Limb (tissue), 2 donors: Measurements from ENCODE around the gene NANOS2.

ENCODE experiments used
- DNase-seq, 2 donors: peaks; one replicate each; pipeline ENCODE4 v3.0.0-alpha.2; 2016; ENCODE audit errors: extremely low spot score in 2 of 2

Gene NANOS2

DNA sequence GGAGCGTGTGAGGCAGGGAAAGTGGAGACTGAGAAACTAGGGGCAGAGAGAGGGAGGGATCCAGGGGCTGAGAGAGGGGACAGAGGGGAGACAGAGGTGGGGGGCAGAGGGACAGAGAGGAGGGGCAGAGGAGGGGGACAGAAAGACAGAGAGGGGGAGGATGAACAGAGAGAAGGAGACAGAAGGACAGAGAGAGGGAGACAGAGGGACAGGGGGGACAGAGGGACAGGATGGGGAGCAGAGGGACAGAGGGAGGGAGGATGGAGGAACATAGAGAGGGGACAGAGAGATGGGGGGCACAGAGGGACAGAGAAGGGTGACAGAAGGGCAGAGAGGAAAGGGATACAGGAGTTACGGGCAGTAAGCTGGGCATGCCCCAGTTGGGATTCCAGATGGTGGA, 14.7 kb upstream of the NANOS2 start:
- no peak for DNase-seq

DNA sequence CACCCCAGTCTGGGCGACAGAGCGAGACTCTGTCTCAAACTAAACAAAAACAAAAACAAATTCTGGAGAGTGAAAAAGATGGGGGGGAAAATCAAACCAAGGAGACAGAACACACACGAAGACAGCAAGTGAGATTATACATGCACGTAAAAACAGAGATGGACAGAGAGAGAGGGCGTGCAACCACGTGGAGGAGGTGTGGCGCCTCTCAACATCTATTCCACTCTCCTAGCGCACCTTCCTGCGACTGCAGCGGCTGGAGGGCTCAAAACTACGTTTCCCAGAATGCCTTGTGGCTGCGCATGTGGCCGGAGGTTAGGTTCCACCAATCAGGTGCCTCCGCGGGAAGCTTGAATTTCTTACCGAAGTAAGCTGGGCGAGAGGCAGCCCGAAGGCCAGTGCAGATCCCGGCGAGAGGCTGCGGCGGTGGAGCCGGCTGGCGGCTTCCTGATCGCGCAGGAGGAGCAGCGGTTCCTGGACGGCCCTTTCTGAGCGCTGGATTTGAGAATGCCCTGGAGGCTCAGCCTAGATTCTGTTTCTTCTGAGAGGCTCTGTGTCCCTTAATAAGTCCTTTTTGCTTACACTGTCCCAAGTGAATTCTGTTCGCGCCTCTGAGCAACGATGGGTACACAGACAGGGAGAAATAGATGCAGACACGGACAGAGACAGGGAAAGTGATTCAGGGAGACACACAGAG, 13.1 kb upstream of the NANOS2 start:
- peak; percentile 81 to 89 for DNase-seq

DNA sequence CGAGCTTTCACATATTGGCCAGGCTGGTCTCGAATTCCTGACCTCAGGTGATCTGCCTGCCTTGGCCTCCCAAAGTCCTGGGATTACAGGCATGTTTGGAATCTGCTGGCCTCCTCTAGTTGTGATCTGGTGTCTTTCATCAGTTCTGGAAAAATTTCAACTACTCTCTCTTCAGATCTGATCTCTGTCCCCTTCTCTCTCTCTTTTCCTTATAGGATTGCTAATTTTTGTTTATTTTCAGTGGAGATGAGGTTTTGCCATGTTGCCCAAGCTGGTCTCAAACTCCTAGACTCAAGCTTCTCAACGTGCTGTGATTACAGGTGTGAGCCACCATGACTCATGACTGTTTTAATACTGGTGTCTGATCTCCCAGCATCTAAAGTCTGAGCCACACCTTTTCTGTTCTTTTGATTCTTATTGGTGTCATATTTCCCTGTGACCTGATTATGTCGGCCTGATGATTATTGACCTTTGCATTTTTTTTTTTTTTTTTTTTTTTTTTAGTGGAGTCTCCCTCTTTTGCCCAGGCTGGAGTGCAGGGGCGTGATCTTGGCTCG, 10.4 kb upstream of the NANOS2 start:
- no peak for DNase-seq

DNA sequence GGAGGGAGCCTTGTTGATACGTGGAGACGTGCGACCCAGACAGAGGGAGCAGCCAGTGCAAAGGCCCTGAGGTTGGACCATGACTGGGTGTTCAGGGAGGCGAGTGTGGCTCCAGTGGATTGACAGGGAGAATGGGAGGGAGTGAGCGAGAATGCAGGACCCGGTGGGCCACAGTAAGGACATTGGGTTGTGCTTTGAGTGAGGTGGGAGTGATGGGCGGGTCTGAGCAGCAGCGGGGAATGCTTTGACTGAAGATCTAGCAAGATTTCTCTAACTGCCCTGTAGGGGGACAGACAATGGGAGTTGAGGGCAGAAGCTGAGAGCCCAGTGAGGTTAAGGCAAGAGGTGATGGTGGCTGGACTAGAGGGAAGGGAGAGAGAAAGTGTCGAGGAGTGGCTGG, 7.7 kb upstream of the NANOS2 start:
- DNase-seq = no peak

DNA sequence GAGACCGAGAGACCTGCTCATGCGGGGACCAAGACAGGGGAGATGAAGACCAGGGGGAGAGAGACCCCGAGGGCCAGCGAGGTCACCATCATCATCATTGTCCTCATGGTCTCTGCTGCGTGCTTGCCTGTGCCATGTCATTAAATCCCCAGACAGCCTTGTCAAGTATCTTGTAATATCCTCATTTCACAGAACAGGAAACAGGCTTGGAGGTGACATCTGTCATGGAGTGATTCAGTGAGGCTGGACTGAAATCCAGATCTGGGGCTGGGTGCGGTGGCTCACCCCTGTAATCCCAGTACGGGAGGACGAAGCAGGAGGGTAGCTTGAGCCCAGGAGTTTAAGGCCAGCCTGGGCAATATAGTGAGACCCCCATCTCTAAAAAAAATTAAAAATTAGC, 5.9 kb upstream of the NANOS2 start:
- DNase-seq = no peak

DNA sequence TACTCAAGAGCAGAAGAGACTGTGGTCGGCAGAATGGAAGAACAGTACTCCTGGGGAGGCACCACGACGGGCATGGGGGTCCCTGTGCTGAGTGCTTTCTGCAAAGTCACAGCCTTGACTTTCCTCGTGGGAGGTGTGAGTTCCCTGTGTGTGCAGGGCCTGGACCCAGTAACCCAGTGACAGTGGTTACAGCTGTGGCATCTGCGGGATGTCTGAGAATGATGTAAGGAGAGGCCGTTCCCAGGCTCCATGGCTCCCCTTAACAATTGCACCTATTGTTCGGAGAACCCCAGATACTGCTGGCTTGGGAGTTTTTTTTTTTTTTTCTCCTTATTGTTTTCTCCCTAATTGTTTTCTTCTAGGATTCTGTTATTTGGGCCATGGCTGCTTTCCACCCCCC, 5.1 kb upstream of the NANOS2 start:
- no peak for DNase-seq

DNA sequence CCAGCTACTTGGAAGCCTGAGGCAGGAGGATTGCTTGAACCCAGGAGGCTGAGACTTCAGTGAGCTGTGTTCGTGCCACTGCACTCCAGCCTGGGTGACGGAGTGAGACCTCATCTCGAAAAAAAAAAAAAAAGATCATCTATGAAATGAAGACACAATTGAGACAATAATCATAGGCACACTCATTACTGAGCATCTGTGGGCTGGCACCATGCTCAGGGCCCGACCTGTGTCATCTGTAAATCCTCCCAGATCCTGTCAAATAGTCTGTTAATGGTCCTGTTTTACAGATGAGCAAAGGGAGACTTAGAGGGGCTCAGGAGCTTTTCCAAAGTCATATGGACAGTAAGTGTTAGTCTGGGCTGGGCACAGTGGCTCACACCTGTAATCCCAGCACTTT, 4.1 kb upstream of the NANOS2 start:
- no peak for DNase-seq

DNA sequence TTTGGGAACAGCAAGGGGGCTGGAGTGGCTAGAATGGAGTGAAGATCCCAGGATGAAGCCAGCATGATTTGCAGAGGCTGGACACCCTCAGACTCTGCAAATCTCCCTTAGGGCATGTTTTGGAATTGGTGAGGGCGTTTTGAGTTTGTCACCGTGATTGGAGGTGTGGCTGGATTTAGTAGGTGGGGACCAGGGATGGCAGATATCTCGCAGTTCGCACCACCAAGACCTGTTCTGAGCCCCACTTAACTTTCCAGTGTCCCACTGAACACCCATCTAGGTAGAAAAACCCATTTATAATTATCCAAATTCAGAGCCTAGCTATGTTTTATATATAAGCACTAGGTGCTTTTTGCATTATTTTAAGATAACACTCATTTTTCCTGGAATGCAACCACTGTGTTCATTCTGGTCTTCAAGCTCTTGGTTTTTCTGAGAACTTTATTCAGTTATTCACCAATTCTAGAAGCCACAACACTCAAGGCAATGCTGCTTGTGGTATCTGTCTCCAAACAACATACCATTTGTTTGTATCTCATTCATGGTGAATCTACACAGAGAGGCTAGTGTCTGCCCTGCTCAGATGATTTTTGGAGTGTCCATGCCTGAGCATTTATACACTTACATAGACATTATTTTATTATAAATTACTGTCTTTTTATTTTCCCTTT, 3.0 kb upstream of the NANOS2 start:
- no peak for DNase-seq

DNA sequence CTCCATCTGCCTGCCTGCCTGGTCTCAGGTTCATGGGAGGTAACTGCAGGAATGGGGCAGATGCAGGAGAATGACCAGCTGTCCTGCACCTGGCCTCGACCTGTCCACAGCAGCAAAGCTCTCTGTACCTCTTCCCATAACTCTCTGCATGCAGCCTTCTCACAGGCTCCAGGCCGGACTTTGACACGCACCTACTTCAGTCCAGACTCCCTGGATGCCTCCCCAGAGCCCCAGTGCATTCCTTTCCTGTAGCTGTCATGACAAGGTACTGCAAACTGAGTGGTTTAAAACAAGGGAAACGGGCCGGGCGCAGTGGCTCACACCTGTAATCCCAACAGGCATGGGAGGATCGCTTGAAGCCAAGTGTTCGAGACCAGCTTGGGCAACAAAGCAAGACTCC, 3.3 kb downstream of the NANOS2 start:
- DNase-seq = no peak

DNA sequence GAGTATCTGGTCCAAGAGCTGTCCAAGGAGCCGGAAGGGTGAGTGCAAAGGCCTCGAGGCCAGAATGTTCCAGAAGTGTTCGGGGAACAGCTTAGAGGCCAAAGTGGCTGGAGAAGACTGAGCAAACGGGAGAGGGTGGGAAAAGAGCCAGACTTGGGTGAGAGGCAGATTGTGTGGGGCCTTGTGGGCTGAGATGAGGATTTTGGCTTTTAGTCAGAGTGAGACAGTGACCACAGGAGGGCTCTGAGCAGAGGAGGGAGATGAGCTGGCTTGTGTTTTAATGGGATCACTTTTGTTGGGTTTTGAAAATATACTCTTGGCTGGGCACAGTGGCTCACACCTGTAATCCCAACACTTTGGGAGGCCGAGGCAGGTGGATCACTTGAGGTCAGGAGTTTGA, 5.6 kb downstream of the NANOS2 start:
- no peak for DNase-seq

DNA sequence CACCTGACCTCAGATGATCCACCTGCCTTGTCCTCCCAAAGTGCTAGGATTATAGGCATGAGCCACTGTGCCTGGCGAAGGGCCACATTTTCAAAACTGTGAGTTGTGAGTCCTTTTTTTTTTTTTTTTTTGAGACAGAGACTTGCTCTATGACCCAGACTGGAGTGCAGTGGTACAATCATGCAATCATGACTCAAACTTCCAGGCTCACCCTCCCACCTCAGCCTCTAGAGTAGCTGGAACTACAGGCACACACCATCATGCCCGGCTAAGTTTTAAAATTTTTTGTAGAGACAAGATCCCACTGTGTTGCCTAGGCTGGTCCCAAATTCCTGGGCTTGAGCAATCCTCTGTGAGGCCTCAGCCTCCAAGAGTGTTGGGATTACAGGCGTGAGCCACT, 8.4 kb downstream of the NANOS2 start:
- no peak for DNase-seq

DNA sequence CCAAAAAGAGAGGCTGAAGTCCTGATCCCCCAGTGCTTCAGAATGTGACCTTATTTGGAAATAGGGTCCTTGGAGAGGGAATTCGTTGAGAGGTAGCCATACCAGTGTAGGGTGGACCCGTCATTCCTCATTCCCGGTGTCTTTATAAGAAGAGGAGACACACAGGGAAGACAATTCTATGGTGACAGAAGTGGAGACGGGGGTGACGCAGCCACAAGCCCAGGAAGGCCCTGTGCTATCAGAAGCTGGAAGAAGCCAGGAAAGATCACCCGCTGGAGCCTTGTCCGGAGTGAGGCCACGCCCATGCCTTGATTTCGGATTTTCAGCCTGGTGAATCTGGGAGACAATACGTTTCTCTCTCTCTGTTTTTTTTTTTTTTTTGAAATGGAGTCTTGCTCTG, 9.6 kb downstream of the NANOS2 start:
- DNase-seq = no peak

DNA sequence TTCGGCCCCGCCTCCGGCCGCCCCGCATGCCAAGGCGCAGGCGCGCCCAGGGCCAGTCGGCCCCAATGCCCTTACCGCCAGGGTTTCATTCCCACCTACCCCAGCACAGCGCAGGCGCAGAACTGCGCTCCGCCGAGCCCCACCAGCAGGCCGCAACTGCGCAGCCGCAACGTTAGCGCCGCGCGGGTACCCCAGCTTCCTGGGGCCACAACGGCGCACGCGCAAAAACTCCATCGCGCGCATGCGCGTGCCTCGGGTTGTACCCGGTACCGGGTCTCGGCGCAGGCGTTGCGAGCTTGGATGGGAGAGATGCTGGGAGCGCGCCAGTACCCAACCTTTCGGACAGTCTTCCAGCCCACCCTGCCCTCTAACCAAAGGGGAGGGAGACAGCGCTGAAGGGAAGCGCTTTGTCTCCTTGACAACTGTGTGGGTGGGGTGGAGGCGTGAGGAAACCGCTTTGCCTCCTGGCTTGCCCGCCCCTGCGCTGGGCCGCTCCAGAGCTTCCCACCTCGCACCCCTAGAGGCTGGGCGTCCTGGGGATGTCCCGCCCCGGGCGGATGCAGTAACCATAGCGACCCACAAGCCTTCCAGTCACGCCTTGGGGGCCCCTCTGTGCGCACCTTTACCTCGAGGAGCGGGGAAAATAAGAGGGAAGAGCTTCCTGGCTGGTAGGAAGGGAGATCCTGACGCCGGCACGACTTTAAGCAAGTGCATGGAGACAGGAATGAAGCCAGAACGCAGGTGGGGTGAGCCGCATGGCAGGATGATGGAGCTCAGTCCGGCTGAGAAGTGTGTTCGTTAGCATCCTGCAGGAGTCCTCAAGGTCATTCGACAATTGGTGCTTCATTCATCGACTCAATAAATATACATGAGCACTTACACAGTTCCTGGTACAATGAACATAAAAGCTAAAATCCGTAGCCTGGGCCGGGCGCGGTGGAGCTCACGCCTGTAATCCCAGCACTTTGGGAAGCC, 11.6 kb downstream of the NANOS2 start:
- peak; percentile 98 to 100 for DNase-seq

DNA sequence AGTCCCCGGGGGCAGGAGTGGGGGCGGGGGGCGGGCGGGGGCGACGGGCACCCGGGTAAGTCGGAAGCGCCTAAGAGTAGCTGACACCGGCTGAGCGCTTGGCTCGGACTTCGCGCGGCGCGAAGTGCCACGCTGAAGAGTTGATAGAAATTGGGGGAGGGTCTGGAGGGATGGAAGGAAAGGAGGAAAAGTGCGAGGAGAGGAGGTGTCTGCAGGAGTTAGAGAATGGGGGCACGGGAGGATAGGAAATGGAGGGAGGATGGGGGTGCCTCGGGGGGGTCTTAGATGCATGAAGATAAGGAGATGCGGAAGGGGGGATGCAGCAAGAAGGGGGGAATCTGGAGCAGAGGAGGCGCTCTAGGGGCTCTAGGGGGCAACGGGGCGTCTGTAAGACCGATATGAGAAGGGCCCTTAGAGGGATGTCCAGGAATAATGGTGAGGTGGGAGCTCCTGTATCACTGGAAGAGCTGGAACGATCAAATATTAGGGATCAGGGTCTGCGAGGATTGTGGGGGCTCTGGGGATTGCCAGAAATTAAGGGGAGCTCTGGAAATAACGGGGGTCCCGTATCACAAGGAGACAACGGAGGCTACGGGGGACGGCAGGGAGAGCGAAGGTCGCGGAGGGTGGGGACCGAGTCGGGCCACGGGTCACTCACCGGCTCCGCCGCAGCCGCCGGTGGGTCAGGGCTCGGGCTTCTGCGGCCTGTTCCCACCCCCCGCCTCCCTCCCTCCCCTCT, 12.5 kb downstream of the NANOS2 start, which contains the start of gene MYPOP:
MYPOP (minus strand) TSS at position 702 of the 739 bp plus-strand sequence. CDS start 840 bp downstream, outside the sequence.
- peak in 1 of 2 donors; percentile 42 for DNase-seq

DNA sequence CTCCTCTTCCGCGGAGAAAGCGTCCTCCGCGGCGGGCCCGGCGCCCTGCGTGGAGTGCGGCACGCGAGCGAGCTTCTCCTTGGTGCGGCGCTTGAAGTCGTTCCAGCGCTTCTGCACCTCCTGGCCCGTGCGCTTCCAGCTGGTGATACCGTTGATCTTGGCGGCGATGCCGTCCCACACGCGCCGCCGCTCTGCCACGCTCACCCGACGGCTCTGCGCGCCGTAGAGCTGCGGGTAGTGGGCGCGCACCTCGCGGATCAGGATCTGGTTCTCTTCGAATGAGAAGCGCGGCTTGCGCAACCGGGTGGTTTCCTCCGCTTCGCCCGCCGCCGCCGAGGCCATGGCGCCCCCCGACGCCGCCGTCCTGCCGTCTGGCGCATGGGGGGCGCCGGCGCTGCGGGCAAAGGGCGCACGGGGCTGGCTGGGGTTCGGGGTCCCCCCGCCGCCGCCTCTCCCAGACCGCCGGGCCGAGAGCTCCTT, 13.1 kb downstream of the NANOS2 start:
- DNase-seq = peak in 1 of 2 donors; percentile 56

DNA sequence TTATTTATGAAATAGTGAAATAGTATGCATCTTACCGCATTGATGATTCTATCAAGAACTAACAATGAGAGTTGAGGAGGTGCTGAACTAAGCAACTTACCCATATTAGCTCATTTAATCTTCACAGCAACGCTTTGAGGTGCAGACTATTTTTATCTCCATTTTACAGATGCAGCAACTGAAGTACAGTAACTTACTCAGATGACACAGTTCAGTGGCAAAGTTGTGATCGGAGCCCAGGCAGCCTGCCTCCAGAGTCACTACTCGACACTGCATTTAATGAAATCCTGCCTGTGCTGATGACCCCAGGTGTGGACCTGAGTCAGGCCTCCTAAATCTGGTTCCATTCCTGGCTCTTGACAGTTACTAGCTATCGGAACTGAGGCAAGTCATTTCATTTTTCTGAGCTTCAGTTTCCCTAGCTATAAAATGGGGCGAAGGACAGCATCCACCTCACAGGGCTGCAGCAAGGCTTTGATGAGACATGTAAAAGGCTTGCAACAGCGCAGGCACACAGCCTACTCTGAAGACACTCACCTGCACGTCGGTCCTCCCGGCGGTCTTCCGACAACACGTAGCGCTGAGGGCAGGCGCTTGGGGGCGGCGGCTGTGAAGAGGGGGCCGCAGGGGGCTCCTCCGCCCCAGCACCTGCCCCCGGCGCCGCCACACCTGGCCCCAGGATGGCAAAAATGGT, 13.7 kb downstream of the NANOS2 start:
- DNase-seq = no peak

DNA sequence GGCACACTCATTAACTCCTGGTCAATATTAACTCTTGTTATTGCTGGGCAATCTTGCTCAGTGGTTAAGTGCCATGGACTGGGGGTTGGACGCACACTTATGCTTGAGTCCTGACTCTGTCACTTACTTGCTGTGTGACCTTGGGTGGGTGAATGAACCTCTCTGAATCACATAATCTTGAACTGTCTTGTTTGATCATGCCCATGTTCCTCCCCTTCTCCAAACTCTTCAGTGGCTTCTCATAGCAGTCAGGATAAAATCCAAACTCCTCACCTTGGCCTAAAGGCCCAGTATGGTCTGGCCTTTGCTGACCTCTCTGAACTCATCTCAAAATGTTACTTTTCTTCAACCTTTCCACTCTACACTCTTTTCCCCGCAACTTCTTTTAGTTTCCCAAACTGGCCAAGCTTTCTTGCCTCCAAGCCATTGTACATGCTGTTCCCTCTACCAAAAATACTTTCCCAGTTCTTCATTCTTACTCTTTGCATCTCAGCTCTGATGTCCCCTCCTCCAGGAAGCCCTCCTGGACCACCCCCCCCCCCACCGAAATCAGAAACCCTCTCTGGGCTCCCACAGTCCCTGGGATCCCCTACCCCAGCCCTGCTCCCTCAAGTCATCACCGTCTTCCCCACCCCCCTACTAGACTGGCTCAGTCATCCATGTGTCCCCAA, 14.5 kb downstream of the NANOS2 start:
- DNase-seq = no peak

DNA sequence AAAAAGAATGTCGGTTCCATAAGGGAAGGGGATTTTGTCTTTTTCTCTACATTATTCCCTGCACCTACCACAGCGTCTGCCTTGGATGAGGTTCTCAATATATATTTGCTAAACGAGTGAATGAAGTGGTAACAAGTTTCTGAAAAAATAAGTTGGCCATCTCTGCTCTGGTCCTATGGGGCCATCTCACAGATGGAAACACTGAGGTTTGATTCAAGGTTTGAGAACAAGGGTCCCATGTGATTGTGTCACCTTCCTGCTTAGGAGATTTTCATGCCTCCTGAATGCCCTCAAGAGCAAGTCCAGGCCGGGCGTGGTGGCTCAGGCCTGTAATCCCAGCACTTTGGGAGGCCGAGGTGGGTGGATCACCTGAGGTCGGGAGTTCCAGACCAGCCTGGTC, 15.3 kb downstream of the NANOS2 start:
- DNase-seq = no peak

DNA sequence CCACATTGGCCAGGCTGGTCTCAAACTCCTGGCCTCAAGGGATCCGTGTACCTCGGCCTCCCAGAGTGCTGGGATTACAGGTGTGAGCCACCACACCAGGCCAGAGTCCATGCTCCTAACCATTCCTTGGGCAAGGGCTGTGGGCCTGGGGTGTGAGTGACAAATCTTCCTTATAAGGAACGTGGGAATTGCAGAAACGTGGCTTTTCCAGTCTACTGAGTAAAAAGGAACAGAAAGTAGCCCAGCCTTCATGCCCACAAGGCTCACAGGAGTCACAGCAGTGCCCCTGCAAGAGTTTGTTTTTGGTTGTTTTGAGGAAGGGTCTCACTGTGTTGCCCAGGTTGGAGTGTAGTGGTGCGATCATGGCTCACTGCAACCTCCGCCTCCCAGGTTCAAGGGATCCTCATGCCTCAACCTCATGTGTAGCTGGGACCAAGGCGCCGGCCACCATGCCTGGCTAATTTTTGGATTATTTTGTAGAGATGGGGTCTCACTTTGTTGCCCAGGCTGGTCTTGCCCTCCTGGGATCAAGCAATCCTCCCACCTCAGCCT, 17.2 kb downstream of the NANOS2 start:
- DNase-seq = no peak
